HG02623 (cell line): ENCODE results near the gene GAGE2A.
"Not testable (repeated sequence)": the region's sequence is repeated elsewhere in the genome, so short reads cannot be mapped to it uniquely, and the experiment has no call there.

Experiments
- ATAC-seq: cut with Tn5 transposase; IDR thresholded peaks from one replicate; pipeline ENCODE4 v1.9.1; 2021; ENCODE audit warnings: moderate library complexity; ENCODE audit not compliant: unreplicated experiment

GAGE2A gene, protein sequence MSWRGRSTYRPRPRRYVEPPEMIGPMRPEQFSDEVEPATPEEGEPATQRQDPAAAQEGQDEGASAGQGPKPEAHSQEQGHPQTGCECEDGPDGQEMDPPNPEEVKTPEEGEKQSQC

DNA sequence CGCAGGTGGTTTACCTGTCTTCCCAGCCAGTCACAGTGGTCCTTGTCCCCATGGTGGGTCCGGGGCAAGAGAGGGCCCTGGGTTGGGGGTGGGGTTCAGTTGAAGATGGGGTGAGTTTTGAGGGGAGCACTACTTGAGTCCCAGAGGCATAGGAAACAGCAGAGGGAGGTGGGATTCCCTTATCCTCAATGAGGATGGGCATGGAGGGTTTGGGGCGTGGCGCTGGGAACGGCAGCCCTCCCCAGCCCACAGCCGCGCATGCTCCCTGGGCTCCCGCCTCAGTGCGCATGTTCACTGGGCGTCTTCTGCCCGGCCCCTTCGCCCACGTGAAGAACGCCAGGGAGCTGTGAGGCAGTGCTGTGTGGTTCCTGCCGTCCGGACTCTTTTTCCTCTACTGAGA is at the start of gene GAGE2A:
TSS of gene GAGE2A (plus strand) at position 301 of the 400 bp plus-strand sequence. CDS start 1,155 bp downstream, outside the sequence.
- not testable (repeated sequence) for ATAC-seq

GRCh38 chrX:49541433-49541832 is 47.9 kb upstream of the GAGE2A start, which contains the start of gene GAGE12D:
GAGE12D (plus strand) TSS chrX:49541733; CDS start chrX:49542888, 1,155 bp downstream.
- ATAC-seq = not testable (repeated sequence)

DNA sequence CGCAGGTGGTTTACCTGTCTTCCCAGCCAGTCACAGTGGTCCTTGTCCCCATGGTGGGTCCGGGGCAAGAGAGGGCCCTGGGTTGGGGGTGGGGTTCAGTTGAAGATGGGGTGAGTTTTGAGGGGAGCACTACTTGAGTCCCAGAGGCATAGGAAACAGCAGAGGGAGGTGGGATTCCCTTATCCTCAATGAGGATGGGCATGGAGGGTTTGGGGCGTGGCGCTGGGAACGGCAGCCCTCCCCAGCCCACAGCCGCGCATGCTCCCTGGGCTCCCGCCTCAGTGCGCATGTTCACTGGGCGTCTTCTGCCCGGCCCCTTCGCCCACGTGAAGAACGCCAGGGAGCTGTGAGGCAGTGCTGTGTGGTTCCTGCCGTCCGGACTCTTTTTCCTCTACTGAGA is 38.3 kb upstream of the GAGE2A start, which contains the start of gene GAGE12E:
TSS of gene GAGE12E (plus strand) at position 301 of the 400 bp plus-strand sequence. CDS start 1,155 bp downstream, outside the sequence.
- not testable (repeated sequence) for ATAC-seq

DNA sequence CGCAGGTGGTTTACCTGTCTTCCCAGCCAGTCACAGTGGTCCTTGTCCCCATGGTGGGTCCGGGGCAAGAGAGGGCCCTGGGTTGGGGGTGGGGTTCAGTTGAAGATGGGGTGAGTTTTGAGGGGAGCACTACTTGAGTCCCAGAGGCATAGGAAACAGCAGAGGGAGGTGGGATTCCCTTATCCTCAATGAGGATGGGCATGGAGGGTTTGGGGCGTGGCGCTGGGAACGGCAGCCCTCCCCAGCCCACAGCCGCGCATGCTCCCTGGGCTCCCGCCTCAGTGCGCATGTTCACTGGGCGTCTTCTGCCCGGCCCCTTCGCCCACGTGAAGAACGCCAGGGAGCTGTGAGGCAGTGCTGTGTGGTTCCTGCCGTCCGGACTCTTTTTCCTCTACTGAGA is 28.8 kb upstream of the GAGE2A start, which contains the start of gene GAGE12F:
TSS of gene GAGE12F (plus strand) at position 301 of the 400 bp plus-strand sequence. CDS start 1,155 bp downstream, outside the sequence.
- not testable (repeated sequence) for ATAC-seq

DNA sequence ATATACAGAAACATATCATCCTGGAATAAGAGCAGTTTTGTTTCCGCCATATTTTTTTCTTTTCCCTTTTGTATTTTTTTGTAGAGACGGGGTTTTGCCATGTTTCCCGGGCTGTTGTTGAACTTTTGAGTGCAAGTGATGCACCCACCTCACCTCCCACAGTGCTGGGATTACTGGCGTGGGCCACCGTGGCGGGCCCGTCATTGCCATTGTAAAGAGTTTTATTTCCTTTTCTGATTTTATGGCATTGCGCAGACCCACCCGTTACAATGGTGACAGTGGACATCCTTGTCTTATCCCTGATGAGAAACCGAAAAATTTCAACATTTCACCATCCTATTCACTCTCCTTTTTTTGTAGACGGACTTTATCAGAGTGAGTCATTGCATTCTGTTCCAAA is 20.6 kb upstream of the GAGE2A start:
- not testable (repeated sequence) for ATAC-seq

DNA sequence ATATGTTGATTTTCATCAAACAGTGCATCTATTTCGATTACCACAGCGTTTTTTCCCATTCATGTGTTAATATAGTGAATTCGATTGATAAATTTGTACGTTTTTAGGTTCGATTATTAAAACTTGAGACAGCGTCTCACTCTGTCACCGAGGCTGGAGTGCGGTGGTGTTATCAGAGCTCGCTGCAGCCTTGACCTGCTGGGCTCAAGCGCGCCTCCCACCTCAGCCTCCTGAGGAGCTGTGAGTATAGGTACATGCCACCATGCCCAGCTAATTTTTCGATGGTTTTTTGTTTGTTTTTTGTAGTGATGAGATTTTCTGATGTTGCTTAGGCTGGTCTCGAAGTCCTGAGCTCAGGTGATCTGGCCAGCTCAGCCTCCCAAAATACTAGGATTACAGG is 20.1 kb upstream of the GAGE2A start:
- ATAC-seq = not testable (repeated sequence)

DNA sequence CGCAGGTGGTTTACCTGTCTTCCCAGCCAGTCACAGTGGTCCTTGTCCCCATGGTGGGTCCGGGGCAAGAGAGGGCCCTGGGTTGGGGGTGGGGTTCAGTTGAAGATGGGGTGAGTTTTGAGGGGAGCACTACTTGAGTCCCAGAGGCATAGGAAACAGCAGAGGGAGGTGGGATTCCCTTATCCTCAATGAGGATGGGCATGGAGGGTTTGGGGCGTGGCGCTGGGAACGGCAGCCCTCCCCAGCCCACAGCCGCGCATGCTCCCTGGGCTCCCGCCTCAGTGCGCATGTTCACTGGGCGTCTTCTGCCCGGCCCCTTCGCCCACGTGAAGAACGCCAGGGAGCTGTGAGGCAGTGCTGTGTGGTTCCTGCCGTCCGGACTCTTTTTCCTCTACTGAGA is 19.2 kb upstream of the GAGE2A start, which contains the start of gene GAGE12G:
TSS of gene GAGE12G (plus strand) at position 301 of the 400 bp plus-strand sequence. CDS start 1,155 bp downstream, outside the sequence.
- ATAC-seq = not testable (repeated sequence)

- not testable (repeated sequence) for ATAC-seq
Measured at GRCh38 chrX:49579649-49580048, 9.6 kb upstream of the GAGE2A start, which contains the start of gene GAGE12H. GAGE12H (plus strand) TSS chrX:49579949; CDS start chrX:49581104, 1,155 bp downstream.

- not testable (repeated sequence) for ATAC-seq
Measured at GRCh38 chrX:49589769-49590478, 628 bp downstream of the GAGE2A start.

DNA sequence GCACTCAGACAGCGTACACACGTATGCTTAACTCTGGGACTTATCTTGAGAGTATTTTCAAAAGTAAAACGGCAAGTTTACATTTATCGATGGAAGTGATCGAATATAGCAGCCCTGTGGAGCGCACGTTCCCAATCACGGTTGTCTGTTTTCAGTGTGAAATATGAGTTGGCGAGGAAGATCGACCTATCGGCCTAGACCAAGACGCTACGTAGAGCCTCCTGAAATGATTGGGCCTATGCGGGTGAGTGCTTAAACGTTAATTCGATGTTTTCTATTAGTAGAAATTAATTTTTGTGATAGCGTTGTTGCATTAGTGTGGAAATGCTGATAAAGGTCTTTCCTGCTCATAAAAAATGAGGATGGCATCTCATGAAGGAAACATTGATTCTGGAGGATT is 1.2 kb downstream of the GAGE2A start:
- not testable (repeated sequence) for ATAC-seq

- not testable (repeated sequence) for ATAC-seq
Measured at GRCh38 chrX:49598720-49599119, 9.4 kb downstream of the GAGE2A start, which contains the start of gene GAGE1. GAGE1 (plus strand) TSS chrX:49599020; CDS start chrX:49600175, 1,155 bp downstream.

DNA sequence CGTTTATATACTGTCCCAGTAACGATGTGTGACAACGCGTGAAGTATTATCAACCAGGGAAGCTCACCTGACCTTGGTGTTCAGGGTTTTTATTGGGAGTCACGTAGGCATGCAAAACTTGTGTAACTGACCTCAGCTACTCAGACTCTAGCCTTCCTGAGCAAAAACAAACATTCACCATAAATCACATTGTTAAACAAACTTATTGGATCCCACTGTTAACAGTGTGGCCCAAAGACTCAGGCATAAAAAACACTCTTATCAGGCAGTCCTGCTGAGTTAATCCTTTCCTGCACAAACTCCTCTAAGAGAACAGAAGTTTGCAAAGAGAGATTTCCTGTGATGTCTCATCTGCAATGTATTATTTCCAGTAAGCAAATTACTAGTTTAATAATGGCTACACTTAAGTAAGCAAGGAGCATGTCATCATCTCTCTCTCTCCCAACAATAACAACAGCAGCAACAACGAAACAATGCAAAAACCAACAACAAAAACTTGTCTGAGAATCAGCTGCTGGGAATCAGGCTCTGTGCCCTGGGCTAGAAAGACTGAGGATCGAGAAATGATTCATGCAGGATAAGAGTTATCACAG is 21.5 kb downstream of the GAGE2A start:
- ATAC-seq = no peak

- no peak for ATAC-seq
Measured at GRCh38 chrX:49618574-49618973, 29.3 kb downstream of the GAGE2A start.

DNA sequence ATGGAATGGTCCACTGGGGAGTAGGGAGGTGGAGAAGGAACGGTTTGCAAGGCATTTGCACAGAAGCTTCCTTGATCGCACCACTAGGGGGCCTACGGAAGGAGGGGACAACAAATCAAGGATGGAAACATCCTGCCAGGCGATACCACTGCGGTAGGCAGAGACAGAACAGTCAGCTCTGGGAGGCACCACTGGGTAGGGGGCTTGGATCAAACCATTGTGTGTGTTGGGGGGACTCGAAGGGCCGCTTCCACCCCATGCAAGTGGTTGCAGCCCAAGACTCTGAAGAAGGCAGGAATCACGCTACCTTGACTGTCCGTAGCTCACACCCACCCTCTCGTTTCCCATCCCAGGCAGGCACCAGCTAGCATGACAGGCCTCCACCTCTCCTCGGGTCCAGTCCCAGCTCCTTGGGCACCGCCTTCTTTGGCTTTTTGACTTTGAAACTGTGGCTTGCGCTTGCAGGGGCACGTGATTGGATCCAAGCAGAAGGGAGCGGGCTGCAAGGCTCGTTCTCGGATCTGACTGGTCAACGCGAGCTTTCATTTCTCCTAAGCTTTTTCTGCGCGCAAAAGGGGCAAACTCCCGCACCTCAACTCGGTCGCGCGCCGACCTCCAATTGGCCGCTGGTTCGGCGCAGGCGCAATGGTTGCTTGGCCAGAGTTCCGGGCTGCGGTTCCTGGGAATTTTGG is 37.9 kb downstream of the GAGE2A start:
- ATAC-seq = no peak

- ATAC-seq = no peak
Measured at GRCh38 chrX:49644991-49645637, 55.8 kb downstream of the GAGE2A start.
